GM21447 (cell line): ENCODE results near the gene SHANK2.
"Not testable (repeated sequence)": the region's sequence is repeated elsewhere in the genome, so short reads cannot be mapped to it uniquely, and the experiment has no call there.

ENCODE experiments used
- ATAC-seq: cut with Tn5 transposase; IDR thresholded peaks from one replicate; pipeline ENCODE4 v1.9.1; 2021; ENCODE audit not compliant: unreplicated experiment

Gene SHANK2

DNA sequence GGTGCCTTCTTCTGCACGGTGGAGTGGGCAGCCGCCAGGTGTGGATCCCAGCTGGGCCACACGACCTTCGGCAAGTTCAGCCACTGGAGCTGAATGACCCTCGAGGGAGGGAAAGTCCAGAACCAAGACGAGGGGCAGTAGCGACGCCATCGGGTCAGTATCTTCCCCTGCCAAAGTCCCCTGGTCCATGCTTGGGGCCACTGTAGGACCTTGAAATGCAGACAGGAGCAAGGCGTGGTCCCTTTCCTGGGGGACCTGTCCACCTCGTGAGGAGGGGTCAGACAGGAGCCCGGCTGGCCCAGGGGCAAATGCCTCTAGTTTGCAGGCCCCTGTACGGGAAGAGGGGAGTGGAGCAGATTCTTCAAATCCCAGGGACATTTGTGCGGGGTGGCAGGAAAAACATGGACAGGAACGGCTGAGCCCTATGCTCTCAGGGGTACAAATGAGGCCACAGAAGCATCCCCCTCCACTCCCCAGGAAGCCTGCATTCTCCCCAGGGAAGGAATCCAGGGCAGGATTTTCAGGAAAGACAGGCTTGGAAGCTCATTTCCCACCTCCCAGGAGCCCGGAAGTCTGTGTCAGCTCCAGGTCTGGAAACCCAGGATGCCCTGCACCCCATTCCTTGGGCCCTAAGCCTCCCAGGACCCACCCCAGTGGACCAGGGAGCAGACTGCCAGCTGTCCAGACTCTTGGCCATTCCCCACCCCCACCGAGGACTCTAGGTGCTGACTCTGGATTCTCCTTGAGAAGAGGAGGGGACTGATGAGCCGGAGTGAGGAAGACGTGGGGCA lies 6.6 kb downstream of the SHANK2 start:
- ATAC-seq = no peak

DNA sequence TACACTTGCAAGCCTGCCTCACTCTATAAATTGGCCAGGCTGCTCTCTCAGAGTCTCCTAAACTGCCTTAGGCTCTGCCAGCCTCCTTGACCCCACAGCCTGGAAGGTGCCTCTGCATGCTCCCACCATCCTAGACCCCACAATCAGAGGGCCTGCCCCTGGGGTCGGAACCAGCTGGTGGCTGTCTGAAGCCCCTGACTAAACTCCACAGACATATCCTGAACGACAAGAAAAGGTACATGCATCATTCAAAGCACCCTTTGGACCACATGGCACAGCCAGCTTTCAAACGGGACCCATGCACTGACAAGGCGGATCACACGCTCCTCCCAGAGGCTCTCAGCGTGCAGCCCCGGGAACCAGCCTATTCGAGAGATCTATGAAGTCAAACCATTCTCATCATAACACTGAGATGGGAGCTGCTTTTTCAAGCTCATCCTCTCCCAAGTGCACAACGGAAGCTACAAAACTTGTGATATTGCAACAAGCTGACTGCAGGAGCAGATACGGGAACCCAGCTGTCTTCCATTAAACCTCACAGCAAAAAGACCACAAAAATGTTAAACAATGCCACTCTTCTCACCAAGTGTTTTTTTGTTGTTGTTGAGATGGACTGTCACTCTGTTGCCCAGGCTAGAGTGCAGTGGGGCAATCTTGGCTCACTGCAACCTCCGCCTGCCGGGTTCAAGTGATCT lies 8.1 kb downstream of the SHANK2 start:
- ATAC-seq = no peak

DNA sequence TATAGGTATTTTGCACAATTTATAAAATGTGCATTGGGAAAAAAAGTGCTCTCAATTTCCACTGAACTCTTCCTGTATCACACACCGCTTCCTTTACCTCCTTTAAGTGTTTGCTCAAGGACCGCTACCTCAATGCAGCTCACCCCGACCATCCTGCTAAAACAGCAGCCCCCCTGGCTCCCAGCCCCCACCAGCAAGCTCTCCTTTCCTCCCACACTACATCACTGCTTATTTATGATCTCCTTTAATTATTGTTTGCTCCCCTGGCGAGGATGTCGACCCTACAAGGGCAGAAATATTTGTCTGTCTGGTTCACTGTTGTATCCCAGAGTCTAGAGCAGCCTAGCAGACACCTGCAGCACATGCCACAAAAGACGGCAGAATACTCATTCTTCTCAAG lies 10.0 kb downstream of the SHANK2 start:
- no peak for ATAC-seq

DNA sequence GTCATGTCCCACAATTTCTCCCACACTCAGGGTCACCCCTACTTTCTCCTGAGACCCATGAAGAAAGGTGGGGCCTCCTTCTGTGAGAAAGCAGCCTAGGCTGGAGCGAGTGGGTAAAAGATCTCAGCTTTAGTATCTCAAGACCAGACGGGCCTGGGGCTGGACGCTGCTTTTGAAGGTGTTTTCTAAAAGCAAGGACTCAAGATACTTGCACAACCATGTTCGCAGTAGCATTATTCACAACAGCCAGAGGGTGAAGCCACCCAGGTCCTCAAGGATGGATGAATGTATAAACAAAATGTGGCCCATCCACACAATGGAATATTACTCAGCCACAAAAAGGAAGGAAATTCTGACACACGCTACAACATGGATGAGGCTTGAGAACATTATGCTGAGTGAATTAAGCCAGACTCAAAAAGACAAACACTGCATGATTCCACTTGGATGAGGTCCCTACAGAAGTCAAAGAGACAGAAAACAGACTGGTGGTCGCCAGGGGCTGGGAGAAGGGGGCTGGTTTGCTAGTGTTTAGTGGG lies 10.6 kb downstream of the SHANK2 start:
- no peak for ATAC-seq

DNA sequence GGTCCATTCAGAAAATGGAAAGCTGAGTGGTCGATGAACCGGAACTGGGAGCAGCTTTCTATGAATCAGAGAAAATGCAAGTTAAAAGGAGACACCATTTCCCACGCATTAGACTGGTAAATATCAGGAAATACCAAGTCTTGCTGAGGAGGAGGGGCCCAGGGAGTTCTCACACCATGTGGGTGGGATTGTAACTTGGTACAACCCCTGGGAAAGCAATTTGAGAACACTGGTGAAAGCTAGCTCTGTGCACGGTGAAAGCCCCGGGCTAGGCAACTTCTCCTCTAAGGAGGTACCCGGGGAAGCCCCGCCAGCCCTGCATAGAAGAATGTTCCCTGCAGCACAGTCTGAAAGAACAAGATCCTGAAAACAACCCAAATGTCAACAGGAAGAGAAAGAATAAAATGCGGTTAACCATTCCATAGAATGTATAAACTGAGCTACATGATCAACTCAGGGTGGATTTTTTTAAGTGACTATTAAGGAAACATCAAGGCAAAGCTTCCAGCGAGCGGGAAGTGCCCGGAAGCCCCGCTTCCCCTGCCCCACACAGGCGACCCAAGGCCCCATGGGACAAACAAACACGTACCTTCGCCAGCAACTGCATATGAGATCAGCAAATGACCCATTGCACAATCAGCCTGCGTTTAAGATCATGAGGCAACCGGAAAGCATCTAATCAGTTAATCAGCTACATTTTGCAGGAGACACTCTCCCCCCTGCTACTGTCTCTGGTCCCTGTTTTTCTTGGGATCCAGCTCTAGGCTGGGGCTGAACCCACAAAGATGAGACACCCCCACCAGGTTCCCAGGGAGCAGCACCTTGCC lies 11.3 kb downstream of the SHANK2 start:
- no peak for ATAC-seq

DNA sequence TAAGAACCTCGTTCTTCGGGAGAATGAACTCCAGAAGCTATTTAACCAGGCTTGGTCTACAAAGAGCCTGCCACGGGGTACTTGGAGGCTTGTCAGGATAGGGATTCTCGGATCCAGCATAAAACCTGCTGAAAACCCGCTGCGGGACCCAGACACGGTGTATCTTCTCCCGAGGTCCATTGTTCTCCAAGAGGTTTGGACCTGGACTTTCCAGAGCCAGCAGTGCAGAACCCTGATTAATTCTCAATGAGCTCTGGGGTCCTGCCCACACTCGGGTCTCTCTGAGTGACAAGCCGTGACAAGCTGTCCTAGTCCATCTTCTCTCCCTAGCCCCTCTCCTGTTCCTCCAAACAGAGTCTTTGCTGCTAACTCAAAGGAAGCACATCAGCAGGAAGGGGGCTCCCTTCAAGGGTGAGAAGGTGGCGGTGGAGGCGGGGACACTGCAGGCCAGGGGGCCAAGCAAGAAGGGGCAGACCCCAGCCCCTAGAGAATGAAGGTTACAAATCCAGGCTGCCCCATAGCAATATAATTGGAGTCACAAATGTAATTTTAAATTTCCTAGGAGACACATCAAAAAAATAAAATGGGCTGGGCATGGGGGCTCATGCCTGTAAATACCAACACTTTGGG lies 12.2 kb downstream of the SHANK2 start:
- ATAC-seq = no peak

DNA sequence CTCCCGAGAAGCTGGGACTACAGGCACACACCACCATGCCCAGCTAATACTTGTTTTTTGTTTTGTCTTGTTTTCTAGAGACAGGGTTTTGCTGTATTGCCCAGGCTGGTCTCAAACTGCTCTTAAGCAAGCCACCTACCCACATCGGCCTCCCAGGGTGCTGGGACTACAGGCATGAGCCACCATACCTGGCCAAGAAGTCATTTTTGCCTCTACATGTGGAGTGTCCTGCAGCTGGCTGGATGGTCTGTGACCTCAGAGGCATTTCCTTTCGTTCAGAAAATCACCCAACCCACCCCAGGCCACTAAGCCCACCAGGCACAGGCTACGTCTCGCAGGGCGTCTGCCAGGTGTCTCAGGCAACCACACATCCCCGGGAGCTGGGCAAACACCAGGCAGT lies 12.8 kb downstream of the SHANK2 start:
- ATAC-seq = no peak

DNA sequence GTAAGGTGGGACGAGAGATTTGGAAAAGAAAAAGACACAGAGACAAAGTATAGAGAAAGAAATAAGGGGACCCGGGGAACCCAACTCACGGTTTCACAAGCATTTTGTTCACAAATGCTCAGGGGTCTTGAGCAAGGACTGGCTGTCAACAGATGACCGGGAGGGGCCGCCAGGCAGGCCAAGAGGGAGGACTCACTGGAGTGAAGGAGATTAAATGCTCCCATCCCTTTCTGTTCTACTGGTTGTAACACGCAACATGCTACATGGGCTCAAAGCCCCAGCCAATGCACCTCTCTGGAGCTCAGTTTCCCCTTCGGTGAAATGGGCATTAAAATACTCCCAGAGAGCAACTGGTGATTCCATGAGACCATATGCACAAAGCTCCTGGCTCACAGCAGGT lies 13.4 kb downstream of the SHANK2 start:
- no peak for ATAC-seq

DNA sequence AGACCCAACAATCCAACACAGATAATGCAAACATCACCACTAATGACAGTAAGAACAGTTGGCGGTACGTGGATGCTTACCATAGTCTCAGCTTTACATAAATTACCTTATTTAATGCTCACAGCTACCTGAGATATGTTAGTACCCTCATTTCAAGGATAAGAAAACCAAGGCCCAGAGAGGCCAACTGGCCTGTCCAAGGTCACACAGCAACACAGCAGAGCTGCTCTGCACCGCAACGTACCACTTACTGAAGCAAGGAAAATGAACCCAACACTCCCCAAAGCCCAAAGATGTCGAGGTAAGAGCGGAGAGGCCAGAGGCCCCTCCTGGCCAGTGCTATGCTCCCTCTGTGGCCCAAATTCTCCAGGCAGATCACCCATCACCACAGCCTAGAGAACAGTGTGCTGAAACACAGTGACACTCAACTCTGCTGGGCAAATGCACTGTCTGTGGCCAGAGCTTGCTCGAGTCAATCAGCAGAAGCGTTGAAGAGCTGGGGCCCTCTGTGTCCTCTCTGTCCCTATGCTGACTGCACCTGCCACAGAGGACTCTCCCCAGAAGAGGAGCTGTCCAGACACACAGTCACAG lies 14.0 kb downstream of the SHANK2 start:
- no peak for ATAC-seq

DNA sequence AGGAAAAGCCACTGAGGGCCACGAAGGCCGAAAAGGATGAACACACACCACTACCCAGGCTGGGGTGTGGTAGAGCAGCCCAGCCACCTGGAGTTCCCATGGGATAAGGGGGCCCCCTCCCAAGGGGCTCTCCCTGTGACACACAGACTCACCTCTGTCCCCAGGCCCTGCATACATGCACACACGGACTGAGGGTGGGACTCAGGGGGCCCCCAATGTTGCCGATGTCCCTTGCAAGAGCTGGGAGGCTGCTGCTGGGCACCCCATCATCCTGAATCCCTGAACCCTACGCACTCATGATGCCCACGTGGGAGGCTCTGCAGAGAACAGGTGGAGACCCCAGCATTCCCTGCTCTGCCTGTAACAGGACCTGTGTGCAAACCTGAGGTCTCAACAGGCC lies 14.5 kb downstream of the SHANK2 start:
- no peak for ATAC-seq

DNA sequence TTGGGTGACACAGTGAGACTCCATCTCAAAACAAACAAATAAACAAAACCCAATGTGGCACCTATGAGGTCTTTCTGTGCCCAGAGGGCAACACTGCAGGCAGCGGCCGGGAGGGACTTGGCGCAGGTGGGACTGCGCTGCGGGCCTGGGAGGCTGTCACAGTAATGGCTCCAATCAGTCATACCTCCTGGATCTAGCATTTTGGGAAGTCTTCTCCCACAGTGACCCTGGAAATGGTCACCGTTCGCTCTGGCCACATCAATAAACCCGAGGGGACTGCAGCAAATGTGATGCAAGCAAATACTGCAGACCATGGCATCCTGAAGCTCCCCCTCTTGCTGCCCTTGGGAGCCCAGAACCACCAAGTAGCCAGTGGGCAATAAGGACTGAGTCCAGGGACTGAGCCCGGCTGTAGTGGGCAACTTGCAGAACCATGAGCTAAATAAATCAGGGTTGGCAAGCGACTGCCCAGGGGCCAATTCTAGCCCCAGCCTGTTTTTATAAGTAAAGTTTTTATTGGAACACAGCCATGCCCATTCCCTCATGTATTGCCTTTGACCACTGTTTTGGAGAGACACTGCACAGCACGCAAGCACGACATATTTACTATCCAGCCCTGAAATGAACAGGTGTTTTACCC lies 15.4 kb downstream of the SHANK2 start:
- ATAC-seq = no peak

DNA sequence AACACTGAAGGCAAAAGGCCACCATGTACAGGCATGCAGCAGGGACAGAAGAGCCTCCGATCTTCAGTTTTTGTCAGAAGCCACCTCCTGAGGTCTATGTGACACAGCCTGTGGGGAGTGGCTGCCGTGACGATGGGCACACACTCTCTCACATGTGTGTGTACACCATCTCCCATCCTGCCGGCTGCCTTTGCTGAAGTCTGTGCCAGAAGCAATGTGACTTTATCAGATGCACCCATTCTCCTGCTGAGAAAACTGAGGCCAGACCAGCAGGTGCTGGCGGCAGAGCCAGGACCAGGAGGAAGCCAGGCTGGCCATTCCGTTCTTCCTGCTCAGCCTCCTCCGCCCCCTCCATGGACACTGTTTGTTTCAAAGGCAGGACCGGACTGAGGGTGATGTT lies 16.7 kb downstream of the SHANK2 start:
- ATAC-seq = no peak

DNA sequence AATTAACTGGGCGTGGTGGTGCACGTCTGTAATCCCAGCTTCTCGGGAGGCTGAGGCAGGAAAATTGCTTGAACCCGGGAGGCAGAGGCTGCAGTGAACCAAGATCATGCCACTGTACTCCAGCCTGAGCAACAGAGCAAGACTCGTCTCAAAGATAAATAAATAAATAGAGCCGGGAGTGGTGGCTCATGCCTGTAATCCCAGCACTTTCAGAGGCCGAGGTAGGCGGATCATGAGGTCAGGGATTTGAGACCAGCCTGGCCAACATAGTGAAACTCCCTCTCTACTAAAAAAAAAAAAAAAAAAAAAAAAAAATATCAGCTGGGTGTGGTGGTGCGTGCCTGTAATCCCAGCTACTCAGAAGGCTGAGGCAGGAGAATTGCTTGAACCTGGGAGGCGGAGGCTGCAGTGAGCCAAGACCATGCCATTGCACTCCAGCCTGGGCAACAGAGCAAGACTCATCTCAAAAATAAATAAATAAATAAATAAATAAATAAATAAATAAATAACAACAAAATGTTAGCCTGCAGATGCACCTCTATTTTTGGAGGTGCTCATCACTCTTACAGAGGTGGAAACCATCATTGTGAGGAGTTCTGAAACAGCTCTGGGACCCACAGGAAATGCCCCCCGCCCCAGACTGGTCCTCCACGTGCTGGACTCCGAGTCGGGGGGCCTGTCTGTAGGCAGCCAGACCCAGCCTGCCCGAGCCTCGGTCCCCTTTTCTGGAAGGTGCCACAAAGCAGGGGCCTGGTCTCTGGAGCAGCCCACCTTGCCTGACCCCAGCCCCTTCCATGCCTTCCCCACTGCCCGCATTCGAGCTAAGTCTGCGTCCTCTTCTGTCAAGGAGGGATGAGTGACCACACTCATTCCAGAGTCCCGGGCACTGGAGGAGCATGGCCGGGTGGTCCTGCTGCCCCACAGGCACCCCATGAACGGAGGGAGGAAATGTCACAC lies 18.2 kb downstream of the SHANK2 start:
- not testable (repeated sequence) for ATAC-seq

DNA sequence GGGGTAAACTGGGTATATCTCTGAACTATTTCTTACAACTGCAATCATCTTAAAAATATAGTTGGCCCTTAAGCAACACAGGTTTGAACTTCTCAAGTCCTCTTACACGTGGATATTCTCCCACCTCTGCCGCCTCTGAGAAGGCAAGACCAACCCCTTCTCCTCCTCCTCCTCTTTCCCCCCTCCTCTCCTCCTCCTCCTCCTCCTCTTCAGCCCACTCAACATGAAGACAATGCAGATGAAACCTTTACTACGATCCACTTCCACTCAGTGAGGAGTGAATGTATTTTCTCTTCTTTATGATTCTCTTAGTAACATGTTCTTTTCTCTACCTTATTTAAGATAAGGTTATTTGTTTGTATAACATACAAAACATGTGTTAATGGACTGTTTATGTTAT lies 20.0 kb downstream of the SHANK2 start:
- no peak for ATAC-seq

DNA sequence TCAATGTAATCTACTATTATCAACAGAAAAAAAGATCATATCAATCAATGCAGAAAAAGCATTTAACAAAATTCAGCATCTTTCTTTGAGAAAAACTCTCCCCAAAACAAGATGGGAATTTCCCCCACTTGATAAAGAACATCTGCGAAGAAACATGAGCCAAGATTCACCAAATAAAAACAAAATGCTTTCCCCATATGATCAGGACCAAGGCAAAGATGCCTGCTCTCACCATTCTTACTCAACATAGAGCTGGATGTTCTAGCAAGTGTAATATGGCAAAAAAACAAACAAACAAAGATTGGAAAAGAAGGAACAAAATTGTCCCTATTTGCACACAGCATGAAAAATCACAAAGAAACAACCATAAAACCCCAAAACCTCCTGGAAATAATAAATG lies 23.4 kb downstream of the SHANK2 start:
- ATAC-seq = no peak

DNA sequence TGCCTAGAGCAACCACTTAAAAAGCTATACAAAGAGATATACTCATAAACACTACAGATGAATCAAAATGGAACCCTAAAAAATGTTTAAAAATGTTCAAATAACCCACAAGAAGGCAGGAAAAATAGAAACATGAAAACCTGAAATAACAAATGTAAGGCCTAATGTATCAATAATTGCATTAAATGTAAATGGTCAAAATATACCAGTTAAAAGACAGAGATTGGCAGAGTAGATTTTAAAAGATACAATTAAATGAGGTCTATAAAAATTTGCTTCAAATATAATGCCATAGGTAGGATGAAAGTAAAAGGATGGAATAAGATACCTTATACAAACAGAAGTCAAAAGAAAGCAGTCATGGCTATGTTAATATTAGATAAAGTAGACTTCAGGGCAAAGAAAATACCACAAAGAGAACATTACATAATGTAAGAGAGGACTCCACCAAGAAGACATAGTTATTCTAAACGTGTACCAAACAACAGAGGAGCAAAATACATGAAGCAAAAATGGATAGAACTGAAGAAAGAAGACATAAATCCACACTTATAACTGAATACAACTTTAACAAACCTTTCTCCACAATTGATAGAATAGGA lies 25.2 kb downstream of the SHANK2 start:
- ATAC-seq = no peak

DNA sequence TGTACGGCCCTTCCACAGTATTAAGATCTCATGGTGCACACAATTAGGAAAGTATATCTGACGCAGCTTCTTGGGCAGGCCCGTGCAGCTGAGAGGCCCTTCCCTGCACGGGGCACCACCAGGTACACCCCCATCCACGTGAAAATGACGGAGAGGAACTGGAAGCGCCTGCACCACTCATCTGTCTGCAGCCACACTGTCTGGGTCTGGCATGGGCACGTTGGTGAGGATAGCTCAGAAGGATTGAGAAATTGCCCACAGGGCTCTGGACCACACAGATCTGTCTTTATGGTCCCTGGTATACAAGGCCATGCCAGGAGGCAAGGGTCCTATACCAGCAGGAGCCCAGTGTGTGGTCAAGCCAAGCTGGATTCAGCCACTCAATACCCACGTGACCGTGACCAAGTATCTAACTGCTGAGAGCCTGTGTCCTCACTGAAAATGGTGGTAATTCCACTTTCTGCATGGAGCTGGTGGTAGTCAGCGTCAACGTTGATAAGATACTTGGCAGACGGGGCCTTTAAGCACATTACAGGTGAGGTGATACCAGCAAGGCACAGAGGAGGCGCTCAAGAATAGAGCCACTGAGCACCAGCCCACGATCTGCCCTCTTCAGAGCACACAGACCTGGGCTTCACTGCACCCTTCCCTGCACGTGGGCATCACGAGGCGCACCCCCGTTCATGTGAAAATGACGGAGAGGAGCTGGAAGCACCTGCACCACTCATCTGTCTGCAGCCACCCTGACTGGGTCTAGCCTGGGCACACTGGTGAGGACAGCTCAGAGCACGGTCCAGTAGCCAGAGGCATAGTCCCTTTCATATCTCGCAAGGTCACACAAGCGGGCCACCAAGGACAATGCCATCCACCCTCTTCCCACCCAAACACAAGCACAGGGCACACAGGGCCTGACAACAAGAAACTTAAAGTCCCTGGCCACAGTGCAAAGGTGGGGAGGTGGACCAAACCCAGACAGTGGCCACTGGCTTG lies 28.4 kb downstream of the SHANK2 start:
- ATAC-seq = no peak

DNA sequence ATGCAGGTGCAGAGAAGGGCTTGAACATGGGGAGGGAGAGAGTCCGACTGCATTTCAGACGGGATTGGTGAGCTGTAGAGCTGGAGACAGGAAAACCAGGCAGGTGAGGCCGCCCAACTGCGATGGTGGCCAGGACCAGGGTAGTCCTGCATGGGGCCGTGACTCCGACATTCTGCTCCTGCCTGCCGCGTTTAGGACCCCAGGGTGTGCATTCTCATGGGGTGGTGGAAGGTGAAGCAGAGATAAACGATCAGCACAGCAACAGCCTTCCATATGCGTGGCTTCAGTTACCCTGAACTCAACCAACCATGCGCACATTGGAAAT lies 29.3 kb downstream of the SHANK2 start:
- ATAC-seq = no peak
